Karpas-422 (cell line): ENCODE results near the gene FAAH2. TPM values are rescaled to one million over a fixed set of nuclear protein-coding genes. Genes with fewer than 3 reads are reported as not detected.
"Not testable (repeated sequence)": the region's sequence is repeated elsewhere in the genome, so short reads cannot be mapped to it uniquely, and the experiment has no call there.

Experiments
- DNase-seq: peaks from one replicate; pipeline ENCODE4 v3.0.0-alpha.2; 2015
- H2AFZ ChIP-seq: fragments of 200-600 bp; sonication (generic); 2 replicates; pipeline ENCODE4 v1.6.1; 2014; ENCODE audit warnings: antibody characterized with exemption, low read length, mixed read lengths
- H3K27ac ChIP-seq: fragments of 200-600 bp; sonication (generic); 2 replicates; pipeline ENCODE4 v1.5.1; 2014; ENCODE audit warnings: mild to moderate bottlenecking, low read length, moderate library complexity
- H3K27me3 ChIP-seq: fragments of 200-600 bp; sonication (generic); 2 replicates; pipeline ENCODE4 v1.6.1; 2014; ENCODE audit warnings: low read length, mixed read lengths
- H3K36me3 ChIP-seq: fragments of 200-600 bp; sonication (generic); 2 replicates; pipeline ENCODE4 v1.6.1; 2014; ENCODE audit warnings: low read length, mixed read lengths; ENCODE audit not compliant: insufficient read depth
- H3K4me1 ChIP-seq: fragments of 200-600 bp; sonication (generic); 2 replicates; pipeline ENCODE4 v1.6.1; 2014; ENCODE audit warnings: mild to moderate bottlenecking, low read length, mixed read lengths
- H3K4me2 ChIP-seq: fragments of 200-600 bp; sonication (generic); 2 replicates; pipeline ENCODE4 v1.6.1; 2014; ENCODE audit warnings: low read length, low read depth, mild to moderate bottlenecking; ENCODE audit not compliant: poor library complexity, severe bottlenecking
- H3K4me3 ChIP-seq: fragments of 200-600 bp; sonication (generic); 2 replicates; pipeline ENCODE4 v1.5.1; 2014; ENCODE audit warnings: mild to moderate bottlenecking, antibody characterized with exemption, low read length, mixed read lengths
- H3K79me2 ChIP-seq: fragments of 200-600 bp; sonication (generic); 2 replicates; pipeline ENCODE4 v1.6.1; 2014; ENCODE audit warnings: mild to moderate bottlenecking, low read length, mixed read lengths
- H3K9ac ChIP-seq: fragments of 200-600 bp; sonication (generic); 2 replicates; pipeline ENCODE4 v1.6.0; 2014; ENCODE audit warnings: low read length
- H3K9me2 ChIP-seq: fragments of 200-600 bp; sonication (generic), shearing (Covaris generic); replicated peaks from 2 replicates; pipeline ENCODE4 v1.6.0; 2014; ENCODE audit warnings: mild to moderate bottlenecking, low read length, moderate library complexity; ENCODE audit not compliant: insufficient read depth
- H3K9me3 ChIP-seq: fragments of 300-700, 200-600 bp; sonication (generic); 2 replicates; pipeline ENCODE4 v1.6.1; 2014; ENCODE audit warnings: low read length, mixed read lengths
- H4K20me1 ChIP-seq: fragments of 200-600 bp; sonication (generic); 2 replicates; pipeline ENCODE4 v1.6.1; 2014; ENCODE audit warnings: mild to moderate bottlenecking, antibody characterized with exemption, low read length, low read depth; ENCODE audit not compliant: insufficient read depth
- total RNA-seq: library from RNA; depleted of rRNA; stranded (reverse); fragments of >200 nt; shearing (Covaris generic); gene quantifications from 2 replicates; pipeline ENCODE4 v1.2.3, GENCODE V29; 2014; ENCODE audit warnings: low replicate concordance

The FAAH2 gene
- total RNA-seq, 1 experiment from 2014 or later: not detected

DNA sequence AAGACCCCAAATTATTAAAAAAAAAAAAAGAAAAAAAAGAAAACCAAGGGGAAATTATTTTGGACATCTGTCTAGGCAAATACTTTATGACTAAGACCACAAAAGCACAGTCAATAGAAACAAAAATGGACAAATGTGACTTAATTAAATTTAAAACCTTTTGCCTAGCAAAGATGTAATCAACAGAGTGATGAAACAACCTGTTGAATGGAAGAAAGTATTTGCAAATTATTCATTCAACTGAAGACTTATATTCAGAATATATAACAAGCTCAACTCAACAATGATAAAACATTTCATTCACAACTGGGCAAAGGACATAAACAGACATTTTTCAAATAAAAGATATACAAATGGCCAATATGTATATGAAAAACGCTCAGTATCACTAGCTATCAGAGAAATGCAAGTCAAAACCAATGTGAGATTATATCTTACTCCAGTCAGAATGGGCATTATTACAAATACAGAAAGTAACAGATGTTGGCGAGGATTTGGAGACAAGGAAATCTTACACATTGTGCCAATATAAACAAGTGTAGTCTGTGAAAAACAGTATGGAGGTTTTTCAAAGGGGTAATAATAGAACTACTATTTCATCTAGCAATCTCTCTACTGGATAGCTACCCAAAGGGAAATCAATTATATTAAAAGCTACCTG lies 67.1 kb downstream of the FAAH2 start:
- no peaks in the 10 kb centered on the region for H3K36me3 ChIP-seq
- no peaks in the 10 kb centered on the region for H3K27me3 ChIP-seq
- H3K27ac ChIP-seq: no peak overlapping the region
- no peaks in the 10 kb centered on the region for H4K20me1 ChIP-seq
- no peaks in the 10 kb centered on the region for H3K4me1 ChIP-seq
- no peak for DNase-seq
- H3K4me2 ChIP-seq: no peak overlapping the region
- H2AFZ ChIP-seq: no peak overlapping the region
- no peaks in the 10 kb centered on the region for H3K9me2 ChIP-seq
- H3K79me2 ChIP-seq: no peaks in the 10 kb centered on the region
- no peak overlapping the region for H3K9ac ChIP-seq
- no peaks in the 10 kb centered on the region; the same call in none of the 2 replicates for H3K9me3 ChIP-seq
- H3K4me3 ChIP-seq: no peak overlapping the region

DNA sequence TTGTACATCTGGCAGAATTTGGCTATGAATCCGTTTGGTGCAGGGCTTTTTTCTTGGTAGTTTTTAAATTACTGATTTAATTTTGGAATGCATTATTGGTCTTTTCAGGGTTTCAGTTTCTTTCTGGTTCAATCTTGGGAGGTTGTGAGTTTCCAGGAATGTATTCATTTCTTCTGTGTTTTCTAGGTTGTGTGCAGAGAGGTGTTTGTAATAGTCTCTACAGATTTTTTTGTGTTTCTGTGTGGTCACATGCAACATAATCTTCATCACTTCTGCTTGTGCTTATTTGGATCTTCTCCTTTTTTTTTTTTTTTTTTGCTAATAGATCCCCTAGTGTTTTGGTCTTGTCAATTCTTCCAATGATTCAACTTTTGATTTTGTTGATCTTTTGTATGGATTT lies 77.6 kb downstream of the FAAH2 start:
- no peaks in the 10 kb centered on the region for H3K4me1 ChIP-seq
- no peak overlapping the region for H3K4me3 ChIP-seq
- H3K9me2 ChIP-seq: no peaks in the 10 kb centered on the region
- no peaks in the 10 kb centered on the region for H3K79me2 ChIP-seq
- H3K4me2 ChIP-seq: no peak overlapping the region
- H3K9me3 ChIP-seq: peaks cover 8% of the 10 kb centered on the region
- H3K36me3 ChIP-seq: no peaks in the 10 kb centered on the region
- H3K9ac ChIP-seq: no peak overlapping the region
- H3K27me3 ChIP-seq: no peaks in the 10 kb centered on the region
- no peak overlapping the region for H3K27ac ChIP-seq
- no peak for DNase-seq
- no peaks in the 10 kb centered on the region for H4K20me1 ChIP-seq
- no peak overlapping the region for H2AFZ ChIP-seq

DNA sequence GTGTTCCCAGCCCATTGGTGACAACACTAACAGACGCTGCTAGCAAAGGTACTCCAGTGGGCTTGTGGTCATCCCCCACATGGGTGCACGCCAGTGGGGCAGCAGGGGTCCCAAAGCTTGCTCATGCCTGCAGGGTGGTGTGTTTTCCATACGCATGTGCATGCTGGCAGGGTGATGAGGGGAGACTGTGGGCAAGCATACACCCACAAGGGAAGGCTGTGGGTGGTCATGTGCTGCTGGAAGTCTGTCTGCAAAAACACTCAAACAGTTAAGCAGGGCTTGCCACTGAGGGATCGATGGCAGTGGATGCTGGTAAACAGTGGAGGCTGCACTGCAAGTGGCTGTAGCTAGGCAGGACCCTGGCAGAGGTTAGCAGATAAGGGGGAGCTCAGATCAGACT lies 79.9 kb downstream of the FAAH2 start:
- Histone ChIP-seq H3K4me1 (no peaks in the 10 kb centered on the region), H3K9ac (no peak overlapping the region), H4K20me1 (no peaks in the 10 kb centered on the region), H3K79me2 (no peaks in the 10 kb centered on the region), H3K9me3 (peaks cover 8% of the 10 kb centered on the region), H3K36me3 (no peaks in the 10 kb centered on the region), H3K27me3 (no peaks in the 10 kb centered on the region), H3K9me2 (no peaks in the 10 kb centered on the region), H3K4me2 (no peak overlapping the region), H3K4me3 (no peak overlapping the region), H3K27ac (no peak overlapping the region), H2AFZ (no peak overlapping the region)
- DNase-seq: no peak

DNA sequence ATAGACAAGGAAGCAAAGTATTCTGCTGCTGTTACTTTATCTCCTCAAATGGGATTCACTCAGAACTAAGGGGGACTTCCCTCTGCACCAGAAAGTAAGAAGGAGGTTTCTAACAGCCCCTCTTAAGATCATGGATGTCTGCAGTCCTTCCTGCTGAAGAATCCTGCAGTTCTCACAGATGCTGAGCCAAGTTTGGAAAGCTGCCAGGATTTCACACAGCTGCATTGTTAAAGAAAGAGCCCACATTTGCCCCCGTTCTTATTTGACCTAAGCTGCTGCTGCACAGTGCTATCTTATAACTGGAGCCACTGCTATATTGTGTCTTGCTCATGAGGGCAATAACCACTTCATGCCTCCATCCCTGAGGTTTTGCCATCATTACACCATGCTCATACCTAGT lies 81.1 kb downstream of the FAAH2 start:
- H4K20me1 ChIP-seq: no peaks in the 10 kb centered on the region
- no peak overlapping the region for H2AFZ ChIP-seq
- no peak overlapping the region for H3K4me2 ChIP-seq
- no peaks in the 10 kb centered on the region for H3K4me1 ChIP-seq
- H3K9ac ChIP-seq: no peak overlapping the region
- no peaks in the 10 kb centered on the region for H3K27me3 ChIP-seq
- H3K9me2 ChIP-seq: no peaks in the 10 kb centered on the region
- no peak for DNase-seq
- peaks cover 6% of the 10 kb centered on the region for H3K9me3 ChIP-seq
- H3K79me2 ChIP-seq: no peaks in the 10 kb centered on the region
- H3K27ac ChIP-seq: no peak overlapping the region
- H3K36me3 ChIP-seq: no peaks in the 10 kb centered on the region
- H3K4me3 ChIP-seq: no peak overlapping the region

DNA sequence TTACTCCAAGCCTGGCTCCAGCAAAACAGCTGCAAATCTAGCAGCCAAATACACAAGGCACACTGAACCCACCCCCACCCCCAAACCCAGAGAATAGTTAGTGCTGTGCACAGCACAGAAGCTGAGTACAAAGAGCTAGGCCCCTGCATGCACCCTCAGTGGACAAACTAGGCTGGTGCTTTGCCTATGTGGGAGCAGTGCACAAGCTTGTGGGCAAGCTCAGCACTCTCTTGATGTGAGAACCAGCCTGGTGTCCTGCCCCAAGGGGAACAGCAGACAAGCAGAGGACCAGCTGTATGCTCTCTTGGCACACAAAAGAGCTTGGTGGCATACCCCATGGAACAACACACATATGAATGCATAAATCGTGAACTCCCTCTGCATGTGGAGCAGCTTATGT lies 81.7 kb downstream of the FAAH2 start:
- Histone ChIP-seq H2AFZ (no peak overlapping the region), H3K4me1 (no peaks in the 10 kb centered on the region), H3K36me3 (no peaks in the 10 kb centered on the region), H3K9me2 (no peaks in the 10 kb centered on the region), H4K20me1 (no peaks in the 10 kb centered on the region), H3K4me2 (no peak overlapping the region), H3K79me2 (no peaks in the 10 kb centered on the region), H3K4me3 (no peak overlapping the region), H3K27ac (no peak overlapping the region), H3K27me3 (no peaks in the 10 kb centered on the region), H3K9me3 (peaks cover 1% of the 10 kb centered on the region; the same call in 1 of the 2 replicates), H3K9ac (no peak overlapping the region)
- DNase-seq: no peak

DNA sequence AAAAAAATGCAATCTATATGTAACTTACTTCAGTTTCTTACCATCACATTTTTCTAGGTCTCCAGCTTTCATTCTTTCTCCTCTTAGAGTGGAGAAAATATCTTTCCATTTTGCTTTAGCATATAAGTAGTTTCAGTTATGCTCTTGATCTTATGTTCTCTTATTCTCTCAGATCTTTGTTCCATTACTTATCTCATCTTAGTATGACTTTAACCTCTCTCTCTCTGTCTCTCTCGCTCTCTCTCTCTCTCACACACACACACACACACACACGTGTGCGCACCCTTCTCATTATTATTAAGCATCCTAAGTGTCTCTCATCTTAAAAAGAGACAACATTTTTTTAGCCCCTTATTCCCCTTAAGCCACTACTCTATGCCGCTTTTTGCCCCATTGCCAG lies 92.8 kb downstream of the FAAH2 start:
- DNase-seq: no peak
- H3K9me3 ChIP-seq: no peaks in the 10 kb centered on the region
- H2AFZ ChIP-seq: no peak overlapping the region
- no peaks in the 10 kb centered on the region for H3K36me3 ChIP-seq
- no peaks in the 10 kb centered on the region for H3K27me3 ChIP-seq
- no peaks in the 10 kb centered on the region for H3K4me1 ChIP-seq
- H3K79me2 ChIP-seq: no peaks in the 10 kb centered on the region
- H3K4me3 ChIP-seq: no peak overlapping the region
- H4K20me1 ChIP-seq: no peaks in the 10 kb centered on the region
- H3K9me2 ChIP-seq: no peaks in the 10 kb centered on the region
- H3K9ac ChIP-seq: no peak overlapping the region
- H3K4me2 ChIP-seq: no peak overlapping the region
- H3K27ac ChIP-seq: no peak overlapping the region

DNA sequence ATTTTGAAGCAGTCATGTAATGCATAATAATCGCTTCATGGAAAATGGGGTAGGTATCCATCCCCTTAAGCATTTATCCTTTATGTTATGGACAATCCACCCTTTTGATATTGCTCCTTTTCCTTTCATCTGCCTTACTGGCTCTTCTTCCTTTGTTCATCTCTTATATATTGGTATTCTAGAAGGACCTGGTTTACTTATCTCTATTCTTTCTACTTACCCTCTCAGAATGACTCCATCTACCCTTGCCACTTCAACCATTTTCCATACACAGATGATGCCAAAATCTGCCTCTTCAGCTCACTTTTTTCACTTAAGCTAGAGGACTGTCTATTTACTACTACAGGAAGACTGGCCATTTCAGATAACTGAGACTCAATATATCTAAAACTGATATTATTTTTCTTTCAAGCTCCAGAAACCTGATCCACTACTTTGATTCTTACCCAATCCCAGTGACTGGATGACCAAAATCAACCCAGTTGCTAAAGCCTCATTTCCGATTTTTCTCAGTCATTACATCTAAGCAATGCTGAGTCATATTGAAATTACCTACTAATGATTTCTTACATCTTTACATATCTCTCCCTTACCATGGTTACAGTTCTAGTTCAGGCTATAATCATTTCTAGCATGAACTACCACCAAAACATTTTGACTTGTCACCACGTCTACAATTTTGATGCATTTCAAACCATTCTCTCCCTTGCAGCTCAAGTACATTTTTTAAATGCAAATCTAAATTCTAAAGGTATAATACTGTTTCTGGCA lies 93.7 kb downstream of the FAAH2 start:
- H3K27ac ChIP-seq: no peak overlapping the region

DNA sequence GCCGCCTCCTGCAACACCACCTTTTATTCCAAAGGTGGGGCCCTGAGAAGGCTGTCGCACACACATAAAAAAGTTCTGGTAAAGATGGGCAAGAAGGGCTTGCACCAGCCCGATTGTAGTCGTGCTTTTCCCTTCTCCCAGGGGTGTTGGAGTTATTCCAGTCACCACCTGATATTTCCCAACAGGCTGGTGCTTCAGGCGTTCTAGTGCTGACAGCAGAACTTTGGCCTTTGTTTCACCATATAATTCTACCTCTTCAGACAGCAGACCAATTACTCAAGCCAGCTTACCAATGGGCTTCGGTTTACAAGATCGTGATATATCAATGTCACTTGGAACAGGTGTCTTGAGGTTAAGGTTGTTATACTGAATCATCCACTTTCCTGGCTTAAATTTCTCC lies 107.7 kb downstream of the FAAH2 start:
- H3K4me3 ChIP-seq, H3K4me1 ChIP-seq, H3K9me2 ChIP-seq, H3K4me2 ChIP-seq, H3K36me3 ChIP-seq, H2AFZ ChIP-seq, H3K79me2 ChIP-seq, H3K27ac ChIP-seq, H3K9ac ChIP-seq, DNase-seq, H3K9me3 ChIP-seq, H3K27me3 ChIP-seq, H4K20me1 ChIP-seq: not testable (repeated sequence)

More for the DNA sequence above, 93.7 kb downstream of the FAAH2 start:
- H3K4me3 ChIP-seq: no peak overlapping the region
- H4K20me1 ChIP-seq: no peaks in the 10 kb centered on the region
- H3K9me3 ChIP-seq: no peaks in the 10 kb centered on the region
- H3K36me3 ChIP-seq: no peaks in the 10 kb centered on the region
- no peaks in the 10 kb centered on the region for H3K9me2 ChIP-seq
- H3K9ac ChIP-seq: no peak overlapping the region
- H2AFZ ChIP-seq: no peak overlapping the region
- no peak for DNase-seq
- H3K4me2 ChIP-seq: no peak overlapping the region
- H3K4me1 ChIP-seq: no peaks in the 10 kb centered on the region
- H3K27me3 ChIP-seq: no peaks in the 10 kb centered on the region
- no peaks in the 10 kb centered on the region for H3K79me2 ChIP-seq
